ENCODE results near the gene RNASEH1. TPM values are rescaled to one million over a fixed set of nuclear protein-coding genes. Genes with fewer than 3 reads are reported as not detected.

RNASEH1 gene
- total and polyA plus RNA-seq, 2 donors: 12.4 to 15.7 TPM

DNA sequence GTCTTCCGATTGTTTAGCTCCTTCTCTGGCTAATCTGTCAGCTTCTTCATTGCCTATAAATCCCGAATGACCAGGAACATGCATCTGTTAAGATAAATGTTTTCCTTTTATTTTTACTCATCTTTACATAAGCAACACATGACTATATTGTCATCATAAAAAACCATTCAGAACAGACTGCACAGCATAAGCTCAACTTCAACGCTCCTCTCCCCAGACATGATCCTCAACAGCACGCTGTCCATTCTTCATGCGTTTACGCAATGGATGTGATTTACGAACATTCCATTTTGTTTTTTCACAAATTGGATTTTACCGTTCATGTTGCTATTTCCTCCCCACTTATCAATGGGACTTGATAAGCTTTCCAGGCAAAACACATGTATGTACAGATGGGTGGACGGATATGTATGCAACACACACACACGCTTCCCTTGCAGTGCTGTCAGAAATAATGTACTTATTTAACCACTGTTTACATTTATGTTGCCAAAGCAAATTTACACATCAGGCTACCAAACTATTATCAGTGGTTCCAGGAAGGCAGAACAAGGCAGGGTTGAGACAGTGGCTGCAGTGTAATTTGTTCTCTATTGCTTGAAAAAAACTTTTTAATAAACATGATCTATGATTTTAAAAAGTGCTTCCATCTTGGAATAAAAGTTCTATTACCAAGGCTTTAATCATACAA lies 12.2 kb downstream of the RNASEH1 start:
- DNase-seq (ENCODE audit: low read depth in 6 of 9, low spot score in 9 of 9): no peak
- Histone ChIP-seq H3K4me1 (ENCODE audit: control insufficient read depth in 2 of 2, insufficient read depth in 2 of 2, low read length in 2 of 2) (no peaks in the 10 kb centered on the region), H3K27me3 (ENCODE audit: control insufficient read depth in 2 of 2, insufficient read depth in 1 of 2, low read length in 1 of 2) (no peaks in the 10 kb centered on the region), H3K27ac (ENCODE audit: low read depth in 1 of 2, low read length in 1 of 2) (no peak overlapping the region), H3K9me3 (ENCODE audit: control insufficient read depth in 2 of 2, insufficient read depth in 1 of 2, low read length in 1 of 2) (no peaks in the 10 kb centered on the region), H3K36me3 (ENCODE audit: control insufficient read depth in 2 of 2, insufficient read depth in 2 of 2, low read length in 1 of 2) (peaks cover 70 to 88% of the 10 kb centered on the region in 2 donors), H3K4me3 (ENCODE audit: low read length in 2 of 2) (no peak overlapping the region)
- 98% methylated on average over 10 of the region's 10 CpGs for WGBS

DNA sequence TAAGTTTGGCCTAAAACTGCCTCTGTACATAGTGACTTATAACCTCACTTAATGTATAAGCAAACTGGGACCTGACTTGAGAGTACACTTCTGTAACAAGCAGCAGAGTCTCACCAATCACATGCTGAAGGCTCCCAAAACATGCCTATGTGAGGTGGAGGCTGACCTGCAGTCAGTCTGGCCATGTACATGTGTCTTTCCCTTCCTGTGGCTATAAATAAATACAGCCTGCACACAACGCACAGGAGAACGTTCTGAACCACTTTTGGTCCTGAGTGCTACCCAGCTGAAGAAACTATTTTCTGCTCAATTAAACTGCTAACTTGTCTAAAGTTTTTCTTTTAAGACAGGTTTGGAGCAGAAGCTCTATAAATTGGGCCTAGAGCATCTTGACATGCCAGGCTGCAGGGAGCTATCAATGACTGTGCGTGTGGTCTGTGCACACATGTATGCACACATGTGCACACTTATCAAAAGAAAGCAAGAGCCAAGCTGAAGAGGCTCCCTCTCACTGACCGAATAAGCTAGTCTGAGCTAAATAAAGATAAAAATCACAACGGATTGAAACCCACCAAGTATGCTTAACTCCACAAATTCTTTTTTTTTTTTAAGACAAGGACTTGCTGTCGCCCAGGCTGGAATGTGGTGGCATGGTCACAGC lies 15.0 kb downstream of the RNASEH1 start:
- Histone ChIP-seq H3K9me3 (ENCODE audit: control insufficient read depth in 2 of 2, insufficient read depth in 1 of 2, low read length in 1 of 2) (no peaks in the 10 kb centered on the region), H3K27me3 (ENCODE audit: control insufficient read depth in 2 of 2, insufficient read depth in 1 of 2, low read length in 1 of 2) (no peaks in the 10 kb centered on the region), H3K27ac (ENCODE audit: low read depth in 1 of 2, low read length in 1 of 2) (no peak overlapping the region), H3K4me3 (ENCODE audit: low read length in 2 of 2) (no peak overlapping the region), H3K4me1 (ENCODE audit: control insufficient read depth in 2 of 2, insufficient read depth in 2 of 2, low read length in 2 of 2) (no peaks in the 10 kb centered on the region), H3K36me3 (ENCODE audit: control insufficient read depth in 2 of 2, insufficient read depth in 2 of 2, low read length in 1 of 2) (peaks cover 54 to 77% of the 10 kb centered on the region in 2 donors)
- WGBS: 97% methylated on average over 6 of the region's 6 CpGs
- no peak for DNase-seq (ENCODE audit: low read depth in 6 of 9, low spot score in 9 of 9)

GRCh38 chr2:3542107-3542506 lies 16.0 kb downstream of the RNASEH1 start:
- H3K27me3 ChIP-seq (ENCODE audit: control insufficient read depth in 2 of 2, insufficient read depth in 1 of 2, low read length in 1 of 2): no peaks in the 10 kb centered on the region
- no peak overlapping the region for H3K4me3 ChIP-seq (ENCODE audit: low read length in 2 of 2)
- H3K36me3 ChIP-seq (ENCODE audit: control insufficient read depth in 2 of 2, insufficient read depth in 2 of 2, low read length in 1 of 2): peaks cover 45 to 66% of the 10 kb centered on the region in 2 donors
- no peak overlapping the region for H3K27ac ChIP-seq (ENCODE audit: low read depth in 1 of 2, low read length in 1 of 2)
- no peaks in the 10 kb centered on the region for H3K9me3 ChIP-seq (ENCODE audit: control insufficient read depth in 2 of 2, insufficient read depth in 1 of 2, low read length in 1 of 2)
- WGBS: 98% methylated on average over 5 of the region's 5 CpGs
- DNase-seq (ENCODE audit: low read depth in 6 of 9, low spot score in 9 of 9): no peak
- no peaks in the 10 kb centered on the region for H3K4me1 ChIP-seq (ENCODE audit: control insufficient read depth in 2 of 2, insufficient read depth in 2 of 2, low read length in 2 of 2)

DNA sequence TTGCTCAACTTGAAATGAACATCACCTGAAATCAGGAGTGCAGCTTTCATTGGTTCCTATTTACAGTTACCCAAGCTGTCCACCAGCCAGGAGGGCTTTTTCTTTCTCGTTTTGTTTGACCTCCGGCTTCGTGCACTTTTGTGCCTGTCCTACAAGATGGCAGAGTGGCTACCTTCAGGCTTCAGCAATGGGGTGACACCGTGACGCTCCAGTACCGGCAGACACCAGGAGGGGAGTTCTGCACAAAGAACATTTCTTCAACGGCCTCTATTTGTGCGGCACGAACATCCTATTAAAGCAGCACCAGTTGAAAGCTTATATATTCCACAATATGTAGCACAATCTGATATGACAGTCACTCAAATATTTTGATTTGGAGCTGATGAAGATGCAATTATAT lies 18.3 kb downstream of the RNASEH1 start:
- WGBS: 96% methylated on average over 9 of the region's 9 CpGs
- no peak for DNase-seq (ENCODE audit: low read depth in 6 of 9, low spot score in 9 of 9)
- Histone ChIP-seq H3K4me3 (ENCODE audit: low read length in 2 of 2) (no peak overlapping the region), H3K9me3 (ENCODE audit: control insufficient read depth in 2 of 2, insufficient read depth in 1 of 2, low read length in 1 of 2) (no peaks in the 10 kb centered on the region), H3K27ac (ENCODE audit: low read depth in 1 of 2, low read length in 1 of 2) (no peak overlapping the region), H3K4me1 (ENCODE audit: control insufficient read depth in 2 of 2, insufficient read depth in 2 of 2, low read length in 2 of 2) (peaks cover 0 to 5% of the 10 kb centered on the region in 2 donors), H3K36me3 (ENCODE audit: control insufficient read depth in 2 of 2, insufficient read depth in 2 of 2, low read length in 1 of 2) (peaks cover 29 to 43% of the 10 kb centered on the region in 2 donors), H3K27me3 (ENCODE audit: control insufficient read depth in 2 of 2, insufficient read depth in 1 of 2, low read length in 1 of 2) (no peaks in the 10 kb centered on the region)

- peaks cover 0 to 5% of the 10 kb centered on the region in 2 donors for H3K4me1 ChIP-seq (ENCODE audit: control insufficient read depth in 2 of 2, insufficient read depth in 2 of 2, low read length in 2 of 2)
- DNase-seq (ENCODE audit: low read depth in 6 of 9, low spot score in 9 of 9): peak in 2 of 9 donors; percentile 5 to 32
- WGBS: 82% methylated on average over 16 of the region's 16 CpGs
Measured at GRCh38 chr2:3536682-3537632, 21.2 kb downstream of the RNASEH1 start.

DNA sequence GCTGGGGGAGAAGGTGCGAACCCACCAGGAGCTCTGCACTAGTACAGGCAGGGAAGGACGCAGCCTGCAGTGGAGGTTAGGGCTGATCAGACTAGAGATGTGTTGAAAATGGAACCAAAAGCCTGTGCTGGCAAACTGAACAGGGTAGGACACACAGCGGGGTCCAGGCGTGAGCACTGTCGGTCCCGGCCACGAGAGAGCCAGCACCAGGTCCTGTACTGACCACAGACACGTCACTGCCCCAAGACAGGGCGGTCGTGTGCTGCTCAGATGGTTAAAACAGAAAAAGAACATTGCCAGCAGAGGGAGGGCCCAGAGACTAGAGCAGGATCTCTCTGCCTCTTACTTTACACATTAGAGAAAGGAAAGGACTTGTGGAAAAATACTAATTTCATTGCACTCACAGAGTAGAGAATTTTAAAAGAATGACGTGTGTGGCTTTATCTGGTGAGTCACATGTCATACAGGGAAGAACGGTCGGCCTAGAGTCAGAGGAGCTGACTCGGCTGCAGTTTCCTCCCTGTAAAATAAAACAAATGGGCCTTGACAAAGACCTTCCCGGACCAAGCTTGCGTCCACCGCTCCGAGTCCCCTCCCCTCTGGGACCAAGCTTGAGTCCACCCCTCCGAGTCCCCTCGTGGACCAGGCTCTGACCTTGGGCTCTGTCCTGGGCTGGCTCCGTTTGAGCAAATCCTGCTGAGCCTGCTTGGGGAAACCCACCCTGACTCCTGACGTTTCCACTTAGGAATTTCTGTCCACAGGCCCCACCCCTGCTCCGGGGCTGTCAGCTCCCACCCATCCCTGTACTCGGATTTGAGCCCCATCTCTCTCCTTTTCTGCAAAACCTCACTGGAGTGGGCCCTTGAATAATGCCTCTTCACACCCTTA lies 22.1 kb downstream of the RNASEH1 start:
- peak in 1 of 9 donors; percentile 28 for DNase-seq (ENCODE audit: low read depth in 6 of 9, low spot score in 9 of 9)
- Histone ChIP-seq H3K4me3 (ENCODE audit: low read length in 2 of 2) (peak overlapping the region; percentile 30 to 42), H3K9me3 (ENCODE audit: control insufficient read depth in 2 of 2, insufficient read depth in 1 of 2, low read length in 1 of 2) (peaks cover 0 to 4% of the 10 kb centered on the region in 2 donors), H3K4me1 (ENCODE audit: control insufficient read depth in 2 of 2, insufficient read depth in 2 of 2, low read length in 2 of 2) (peaks cover 0 to 5% of the 10 kb centered on the region in 2 donors), H3K27me3 (ENCODE audit: control insufficient read depth in 2 of 2, insufficient read depth in 1 of 2, low read length in 1 of 2) (no peaks in the 10 kb centered on the region), H3K27ac (ENCODE audit: low read depth in 1 of 2, low read length in 1 of 2) (peak overlapping the region; percentile 68 to 85), H3K36me3 (ENCODE audit: control insufficient read depth in 2 of 2, insufficient read depth in 2 of 2, low read length in 1 of 2) (peaks cover 13 to 18% of the 10 kb centered on the region in 2 donors)
- 69% methylated on average over 24 of the region's 24 CpGs for WGBS

More at GRCh38 chr2:3536682-3537632, 21.2 kb downstream of the RNASEH1 start:
- Histone ChIP-seq H3K27me3 (ENCODE audit: control insufficient read depth in 2 of 2, insufficient read depth in 1 of 2, low read length in 1 of 2) (no peaks in the 10 kb centered on the region), H3K9me3 (ENCODE audit: control insufficient read depth in 2 of 2, insufficient read depth in 1 of 2, low read length in 1 of 2) (peaks cover 0 to 4% of the 10 kb centered on the region in 2 donors), H3K27ac (ENCODE audit: low read depth in 1 of 2, low read length in 1 of 2) (peak overlapping the region; percentile 68 to 85), H3K36me3 (ENCODE audit: control insufficient read depth in 2 of 2, insufficient read depth in 2 of 2, low read length in 1 of 2) (peaks cover 18 to 24% of the 10 kb centered on the region in 2 donors), H3K4me3 (ENCODE audit: low read length in 2 of 2) (peak overlapping the region; percentile 30 to 42)

DNA sequence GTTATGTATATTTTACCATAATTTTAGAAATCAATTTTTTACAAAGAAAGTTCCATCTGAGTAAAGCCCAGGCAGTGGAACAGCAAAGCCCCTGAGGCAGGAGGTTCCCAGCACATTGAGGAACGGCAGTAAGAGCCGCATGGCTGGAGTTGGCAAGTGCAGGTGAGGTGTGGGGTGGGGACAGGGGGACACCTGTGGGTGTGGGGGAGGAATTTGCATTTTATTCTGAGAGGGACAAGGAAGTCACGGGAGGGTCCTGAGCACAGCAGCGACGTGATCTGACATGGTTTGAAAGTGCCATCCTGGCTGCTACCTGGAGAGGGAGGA lies 22.7 kb downstream of the RNASEH1 start:
- Histone ChIP-seq H3K4me3 (ENCODE audit: low read length in 2 of 2) (no peak overlapping the region), H3K27ac (ENCODE audit: low read depth in 1 of 2, low read length in 1 of 2) (peak overlapping the region; percentile 62 to 85), H3K27me3 (ENCODE audit: control insufficient read depth in 2 of 2, insufficient read depth in 1 of 2, low read length in 1 of 2) (no peaks in the 10 kb centered on the region), H3K36me3 (ENCODE audit: control insufficient read depth in 2 of 2, insufficient read depth in 2 of 2, low read length in 1 of 2) (peaks cover 13 to 15% of the 10 kb centered on the region in 2 donors), H3K9me3 (ENCODE audit: control insufficient read depth in 2 of 2, insufficient read depth in 1 of 2, low read length in 1 of 2) (peaks cover 0 to 4% of the 10 kb centered on the region in 2 donors), H3K4me1 (ENCODE audit: control insufficient read depth in 2 of 2, insufficient read depth in 2 of 2, low read length in 2 of 2) (peaks cover 0 to 5% of the 10 kb centered on the region in 2 donors)
- DNase-seq (ENCODE audit: low read depth in 6 of 9, low spot score in 9 of 9): no peak
- 94% methylated on average over 5 of the region's 5 CpGs for whole genome bisulfite sequencing

DNA sequence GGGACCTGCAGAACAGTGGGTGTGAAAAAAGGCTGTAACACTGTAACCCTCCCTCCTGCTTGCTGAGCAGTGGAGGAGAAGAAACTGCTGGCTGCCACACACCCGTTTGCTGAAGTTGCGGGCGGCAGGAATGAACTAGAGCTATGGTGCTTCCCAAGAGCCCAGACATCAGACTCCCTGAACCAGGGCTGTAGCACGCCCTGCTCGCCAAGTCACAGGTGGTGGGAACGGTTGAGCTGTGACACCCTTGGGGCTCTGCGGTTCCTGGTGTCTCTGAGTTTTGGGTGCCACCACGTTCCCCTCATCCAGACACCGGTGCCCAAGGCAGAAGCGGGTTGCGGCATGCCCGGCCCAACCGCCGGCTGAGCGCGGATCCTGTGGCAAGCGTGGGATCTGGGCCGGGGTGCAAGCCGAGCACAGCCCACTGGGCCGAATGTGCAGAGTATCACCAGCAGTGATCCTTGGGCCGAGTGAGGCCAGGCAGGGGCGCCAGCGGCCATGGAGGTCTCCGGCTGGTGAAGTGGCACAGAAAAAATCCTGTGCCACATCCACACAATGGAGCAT lies 23.8 kb downstream of the RNASEH1 start:
- over 99% methylated on average over 24 of the region's 24 CpGs for WGBS
- Histone ChIP-seq H3K27me3 (ENCODE audit: control insufficient read depth in 2 of 2, insufficient read depth in 1 of 2, low read length in 1 of 2) (no peaks in the 10 kb centered on the region), H3K4me3 (ENCODE audit: low read length in 2 of 2) (no peak overlapping the region), H3K9me3 (ENCODE audit: control insufficient read depth in 2 of 2, insufficient read depth in 1 of 2, low read length in 1 of 2) (peaks cover 0 to 4% of the 10 kb centered on the region in 2 donors), H3K36me3 (ENCODE audit: control insufficient read depth in 2 of 2, insufficient read depth in 2 of 2, low read length in 1 of 2) (peaks cover 7 to 8% of the 10 kb centered on the region in 2 donors), H3K27ac (ENCODE audit: low read depth in 1 of 2, low read length in 1 of 2) (no peak overlapping the region), H3K4me1 (ENCODE audit: control insufficient read depth in 2 of 2, insufficient read depth in 2 of 2, low read length in 2 of 2) (peaks cover 0 to 5% of the 10 kb centered on the region in 2 donors)
- no peak for DNase-seq (ENCODE audit: low read depth in 6 of 9, low spot score in 9 of 9)

All from thymus (tissue), 11 donors.